ENCODE results near the gene FAM200B.

- TF ChIP-seq GATA2 (IDR thresholded peaks at IDR 0.05; ENCODE audit: low read depth, low read length) (no peak), GATA3 (IDR thresholded peaks at IDR 0.05; ENCODE audit: low read depth, low read length) (no peak)
Measured at GRCh38 chr4:15652841-15653240, 28.8 kb upstream of the FAM200B start.
